ENCODE data around the gene SHBG. TPM values are rescaled to one million over a fixed set of nuclear protein-coding genes. Genes with fewer than 3 reads are reported as not detected.
"Not testable (repeated sequence)": the region's sequence is repeated elsewhere in the genome, so short reads cannot be mapped to it uniquely, and the experiment has no call there.

Gene SHBG
- total and polyA plus RNA-seq, 5 donors = 0.57 to 1.2 (median 0.77) TPM; not detected in 1

- H3K27ac ChIP-seq (ENCODE audit: low read length) = no peak overlapping the region
- H3K4me1 ChIP-seq (ENCODE audit: control insufficient read depth, insufficient read depth, low read length) = peaks cover 5% of the 10 kb centered on the region
- H3K4me3 ChIP-seq (ENCODE audit: low read length) = no peak overlapping the region
- 23% methylated on average over 11 of the region's 11 CpGs for WGBS
- intact Hi-C loops (cut with DNase I) = loop anchor here (5.0 to 10.0 kb wide), 2 partner anchors 53 to 56 kb away; partner anchors contain the start of genes TP53 (in 4 of the 4) and WRAP53 (in 4 of the 4)
- DNase-seq (peak in 2 of 3 donors; percentile 73 to 74), ATAC-seq (no peak)
- no peaks in the 10 kb centered on the region for H3K9me3 ChIP-seq (ENCODE audit: control insufficient read depth, low read length)
- no peaks in the 10 kb centered on the region for H3K27me3 ChIP-seq (ENCODE audit: control insufficient read depth, insufficient read depth)
These were observed 1.8 kb downstream of the SHBG start for GRCh38 chr17:7631398-7632380.

- 53% methylated on average over 6 of the region's 6 CpGs for WGBS
- DNase-seq (peak in 1 of 3 donors; percentile 60), ATAC-seq (no peak)
- Histone ChIP-seq H3K9me3 (ENCODE audit: control insufficient read depth, low read length) (no peaks in the 10 kb centered on the region), H3K4me1 (ENCODE audit: control insufficient read depth, insufficient read depth, low read length) (peaks cover 2% of the 10 kb centered on the region), H3K27ac (ENCODE audit: low read length) (no peak overlapping the region), H3K4me3 (ENCODE audit: low read length) (no peak overlapping the region), H3K27me3 (ENCODE audit: control insufficient read depth, insufficient read depth) (no peaks in the 10 kb centered on the region)
- intact Hi-C loops (cut with DNase I) = loop anchor here (5.0 to 10.0 kb wide), 2 partner anchors 52 to 55 kb away; partner anchors contain the start of genes TP53 (in 4 of the 4) and WRAP53 (in 4 of the 4)
These were observed 2.6 kb downstream of the SHBG start for GRCh38 chr17:7632492-7632894.

DNA sequence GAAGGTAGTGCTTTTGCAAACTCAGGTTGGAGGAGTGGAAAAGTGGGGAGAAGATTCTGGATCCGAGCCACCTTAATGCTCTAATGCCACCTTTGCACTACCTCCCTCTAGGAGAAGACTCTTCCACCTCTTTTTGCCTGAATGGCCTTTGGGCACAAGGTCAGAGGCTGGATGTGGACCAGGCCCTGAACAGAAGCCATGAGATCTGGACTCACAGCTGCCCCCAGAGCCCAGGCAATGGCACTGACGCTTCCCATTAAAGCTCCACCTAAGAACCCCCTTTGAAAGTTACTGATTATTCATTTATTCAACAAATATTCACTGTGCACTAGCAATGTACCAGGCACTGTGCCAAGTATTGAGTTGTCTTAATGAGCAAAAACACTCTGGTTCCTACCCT lies 3.2 kb downstream of the SHBG start:
- no peaks in the 10 kb centered on the region for H3K27me3 ChIP-seq (ENCODE audit: control insufficient read depth, insufficient read depth)
- WGBS = 88% methylated on average over 2 of the region's 2 CpGs
- ATAC-seq (no peak), DNase-seq (no peak)
- H3K4me3 ChIP-seq (ENCODE audit: low read length) = no peak overlapping the region
- H3K4me1 ChIP-seq (ENCODE audit: control insufficient read depth, insufficient read depth, low read length) = peaks cover 2% of the 10 kb centered on the region
- H3K27ac ChIP-seq (ENCODE audit: low read length) = no peak overlapping the region
- H3K9me3 ChIP-seq (ENCODE audit: control insufficient read depth, low read length) = no peaks in the 10 kb centered on the region
- intact Hi-C loops (cut with DNase I) = loop anchor here (5.0 to 10.0 kb wide), 2 partner anchors 52 to 54 kb away; partner anchors contain the start of genes TP53 (in 4 of the 4) and WRAP53 (in 4 of the 4)

DNA sequence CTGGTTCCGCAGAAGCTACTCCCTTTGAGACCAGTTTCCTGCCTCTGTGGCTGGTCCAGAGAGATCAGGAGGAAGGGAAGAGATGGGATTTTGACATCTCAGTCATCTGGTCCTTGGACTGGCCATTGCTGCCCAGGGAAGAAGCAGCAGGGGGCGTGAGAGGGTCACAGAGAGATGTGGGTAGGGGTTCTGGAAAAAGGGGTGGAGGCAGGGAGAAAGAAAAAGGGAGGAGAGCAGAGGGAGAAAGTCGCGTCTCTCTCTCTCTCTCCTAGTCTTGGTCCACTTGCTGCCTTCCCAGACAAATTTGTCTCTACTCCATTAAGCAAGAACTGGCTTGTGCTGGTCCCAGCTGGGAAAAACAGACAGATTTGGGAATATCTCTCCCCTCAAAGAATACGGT lies 4.4 kb downstream of the SHBG start:
- H3K27ac ChIP-seq (ENCODE audit: low read length) = no peak overlapping the region
- no peaks in the 10 kb centered on the region for H3K9me3 ChIP-seq (ENCODE audit: control insufficient read depth, low read length)
- no peaks in the 10 kb centered on the region for H3K27me3 ChIP-seq (ENCODE audit: control insufficient read depth, insufficient read depth)
- 17% methylated on average over 5 of the region's 5 CpGs for WGBS
- no peak overlapping the region for H3K4me3 ChIP-seq (ENCODE audit: low read length)
- peak in 2 of 3 donors; percentile 76 to 84 for DNase-seq
- intact Hi-C loops (cut with DNase I) = loop anchor here (5.0 to 10.0 kb wide), 2 partner anchors 50 to 53 kb away; partner anchors contain the start of genes TP53 (in 4 of the 4) and WRAP53 (in 4 of the 4)
- peak; percentile 28 to 40 for ATAC-seq
- H3K4me1 ChIP-seq (ENCODE audit: control insufficient read depth, insufficient read depth, low read length) = peaks cover 2% of the 10 kb centered on the region

- ATAC-seq = no peak
- Histone ChIP-seq H3K27ac (ENCODE audit: low read length) (no peak overlapping the region), H3K9me3 (ENCODE audit: control insufficient read depth, low read length) (no peaks in the 10 kb centered on the region), H3K4me3 (ENCODE audit: low read length) (no peak overlapping the region), H3K4me1 (ENCODE audit: control insufficient read depth, insufficient read depth, low read length) (peaks cover 2% of the 10 kb centered on the region), H3K27me3 (ENCODE audit: control insufficient read depth, insufficient read depth) (no peaks in the 10 kb centered on the region)
- 62% methylated on average over 5 of the region's 5 CpGs for WGBS
- intact Hi-C loops (cut with DNase I) = loop anchor here in 2 of 4 donors (10.0 kb wide), 1 partner anchor 49 kb away; the partner anchor contains the start of genes TP53 (in 2 of the 2) and WRAP53 (in 2 of the 2)
- DNase-seq = no peak
These were observed 6.2 kb downstream of the SHBG start for GRCh38 chr17:7636163-7636562.

DNA sequence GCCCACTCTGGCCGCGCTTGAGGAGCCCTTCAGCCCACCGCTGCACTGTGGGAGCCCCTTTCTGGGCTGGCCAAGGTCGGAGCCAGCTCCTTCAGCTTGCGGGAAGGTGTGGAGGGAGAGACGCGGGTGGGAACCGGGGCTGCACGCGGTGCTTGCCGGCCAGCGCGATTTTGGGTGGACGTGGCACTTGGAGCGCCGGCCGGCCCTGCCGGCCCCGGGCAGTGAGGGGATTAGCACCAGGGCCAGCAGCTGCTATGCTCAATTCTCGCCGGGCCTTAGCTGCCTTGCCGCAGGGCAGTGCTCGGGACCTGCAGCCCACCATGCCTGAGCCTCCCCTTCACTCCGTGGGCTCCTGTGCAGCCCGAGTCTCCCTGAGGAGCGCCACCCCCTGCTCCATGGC lies 10.8 kb downstream of the SHBG start:
- intact Hi-C loops (cut with DNase I) = no loop called here
- H3K4me3 ChIP-seq (ENCODE audit: low read length) = no peak overlapping the region
- H3K9me3 ChIP-seq (ENCODE audit: control insufficient read depth, low read length) = no peaks in the 10 kb centered on the region
- 94% methylated on average over 26 of the region's 26 CpGs for WGBS
- H3K4me1 ChIP-seq (ENCODE audit: control insufficient read depth, insufficient read depth, low read length) = no peaks in the 10 kb centered on the region
- no peak for ATAC-seq
- DNase-seq = no peak
- no peaks in the 10 kb centered on the region for H3K27me3 ChIP-seq (ENCODE audit: control insufficient read depth, insufficient read depth)
- H3K27ac ChIP-seq (ENCODE audit: low read length) = no peak overlapping the region

DNA sequence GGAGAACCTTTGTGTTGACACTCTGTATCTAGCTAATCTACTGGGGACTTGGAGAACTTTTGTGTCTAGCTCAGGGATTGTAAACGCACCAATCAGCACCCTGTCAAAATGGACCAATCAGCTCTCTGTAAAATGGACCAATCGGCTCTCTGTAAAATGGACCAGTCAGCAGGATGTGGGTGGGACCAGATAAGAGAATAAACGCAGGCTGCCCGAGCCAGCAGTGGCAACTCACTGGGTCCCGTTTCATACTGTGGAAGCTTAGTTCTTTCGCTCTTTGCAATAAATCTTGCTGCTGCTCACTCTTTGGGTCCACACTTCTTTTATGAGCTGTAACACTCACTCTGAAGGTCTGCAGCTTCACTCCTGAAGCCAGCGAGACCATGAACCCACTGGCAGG lies 11.7 kb downstream of the SHBG start:
- 63% methylated on average over 7 of the region's 7 CpGs for WGBS
- H3K27ac ChIP-seq (ENCODE audit: low read length); H3K4me1 ChIP-seq (ENCODE audit: control insufficient read depth, insufficient read depth, low read length); H3K4me3 ChIP-seq (ENCODE audit: low read length); intact Hi-C loops (cut with DNase I); ATAC-seq; DNase-seq; H3K9me3 ChIP-seq (ENCODE audit: control insufficient read depth, low read length); H3K27me3 ChIP-seq (ENCODE audit: control insufficient read depth, insufficient read depth): not testable (repeated sequence)

DNA sequence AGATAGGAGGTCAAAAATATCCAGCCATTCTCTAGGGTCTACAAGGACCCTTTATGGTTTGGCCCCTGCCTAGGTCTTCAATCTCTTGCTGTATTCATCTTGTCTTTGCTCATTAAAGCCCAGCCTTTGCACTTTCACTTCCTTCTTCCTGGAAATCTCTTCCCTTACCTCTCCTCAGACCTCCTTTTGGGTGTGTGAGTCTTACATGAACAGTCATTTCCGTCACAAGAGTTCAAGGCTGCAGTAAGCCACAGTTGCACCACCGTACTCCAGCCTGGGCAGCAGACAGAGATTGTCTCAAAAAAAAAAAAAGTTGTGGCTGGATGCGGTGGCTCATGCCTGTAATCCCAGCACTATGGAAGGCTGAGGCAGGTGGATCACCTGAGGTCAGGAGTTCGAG lies 14.8 kb downstream of the SHBG start:
- 86% methylated on average over 4 of the region's 4 CpGs for WGBS
- ATAC-seq = no peak
- no peaks in the 10 kb centered on the region for H3K9me3 ChIP-seq (ENCODE audit: control insufficient read depth, low read length)
- no peak overlapping the region for H3K4me3 ChIP-seq (ENCODE audit: low read length)
- intact Hi-C loops (cut with DNase I) = no loop called here
- no peaks in the 10 kb centered on the region for H3K4me1 ChIP-seq (ENCODE audit: control insufficient read depth, insufficient read depth, low read length)
- no peak overlapping the region for H3K27ac ChIP-seq (ENCODE audit: low read length)
- no peak for DNase-seq
- H3K27me3 ChIP-seq (ENCODE audit: control insufficient read depth, insufficient read depth) = no peaks in the 10 kb centered on the region

DNA sequence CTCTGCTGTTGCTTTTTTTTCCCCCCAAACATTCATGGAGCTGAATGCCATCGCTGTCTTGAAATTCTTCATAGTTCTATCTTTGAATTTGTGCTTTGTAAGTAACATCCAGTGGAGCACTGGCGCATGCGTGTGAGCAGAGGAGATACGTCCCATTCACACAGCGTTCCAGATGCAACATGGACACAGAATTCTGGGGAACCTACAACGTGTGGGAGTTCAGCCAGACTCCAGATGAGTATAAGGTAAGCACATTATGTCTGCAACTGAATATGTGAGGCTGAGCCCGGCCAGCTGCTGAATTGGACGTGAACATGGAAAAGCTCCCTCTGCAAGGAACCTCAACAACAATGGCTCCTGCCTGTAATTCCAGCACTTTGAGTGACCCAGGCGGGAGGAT lies 16.5 kb downstream of the SHBG start:
- Histone ChIP-seq H3K27me3 (ENCODE audit: control insufficient read depth, insufficient read depth) (no peaks in the 10 kb centered on the region), H3K27ac (ENCODE audit: low read length) (no peak overlapping the region), H3K9me3 (ENCODE audit: control insufficient read depth, low read length) (no peaks in the 10 kb centered on the region), H3K4me1 (ENCODE audit: control insufficient read depth, insufficient read depth, low read length) (no peaks in the 10 kb centered on the region), H3K4me3 (ENCODE audit: low read length) (no peak overlapping the region)
- 56% methylated on average over 9 of the region's 9 CpGs for WGBS
- ATAC-seq = no peak
- intact Hi-C loops (cut with DNase I) = no loop called here
- no peak for DNase-seq

- Histone ChIP-seq H3K4me1 (ENCODE audit: control insufficient read depth, insufficient read depth, low read length) (no peaks in the 10 kb centered on the region), H3K4me3 (ENCODE audit: low read length) (no peak overlapping the region), H3K9me3 (ENCODE audit: control insufficient read depth, low read length) (no peaks in the 10 kb centered on the region), H3K27me3 (ENCODE audit: control insufficient read depth, insufficient read depth) (no peaks in the 10 kb centered on the region), H3K27ac (ENCODE audit: low read length) (no peak overlapping the region)
- DNase-seq (no peak), ATAC-seq (no peak)
- intact Hi-C loops (cut with DNase I) = no loop called here
- 53% methylated on average over 4 of the region's 4 CpGs for WGBS
These were observed 17.1 kb downstream of the SHBG start for GRCh38 chr17:7647018-7647417.

- H3K27me3 ChIP-seq (ENCODE audit: control insufficient read depth, insufficient read depth) = no peaks in the 10 kb centered on the region
- intact Hi-C loops (cut with DNase I) = no loop called here
- DNase-seq (peak; percentile 74 to 90 (median 89)), ATAC-seq (peak; percentile 84 to 87)
- WGBS = under 1% methylated on average over 34 of the region's 34 CpGs
- H3K4me1 ChIP-seq (ENCODE audit: control insufficient read depth, insufficient read depth, low read length) = peaks cover 2% of the 10 kb centered on the region
- H3K4me3 ChIP-seq (ENCODE audit: low read length) = peak within 1 kb of the TSS; percentile 62
- H3K9me3 ChIP-seq (ENCODE audit: control insufficient read depth, low read length) = no peaks in the 10 kb centered on the region
- H3K27ac ChIP-seq (ENCODE audit: low read length) = no peak within 1 kb of the TSS
These were observed 20.7 kb downstream of the SHBG start, which contains the start of gene ATP1B2 for GRCh38 chr17:7650509-7651096. TSS of gene ATP1B2 (plus strand) at chr17:7650926. CDS start at chr17:7651519, 593 bp downstream.

Data from right cardiac atrium (tissue), 5 donors.